ENCODE data around the gene PLEKHG2. TPM values are rescaled to one million over a fixed set of nuclear protein-coding genes. Genes with fewer than 3 reads are reported as not detected.

The PLEKHG2 gene
- total and polyA plus RNA-seq, 12 donors, result 3.6 to 44.8 (median 17.1) TPM

DNA sequence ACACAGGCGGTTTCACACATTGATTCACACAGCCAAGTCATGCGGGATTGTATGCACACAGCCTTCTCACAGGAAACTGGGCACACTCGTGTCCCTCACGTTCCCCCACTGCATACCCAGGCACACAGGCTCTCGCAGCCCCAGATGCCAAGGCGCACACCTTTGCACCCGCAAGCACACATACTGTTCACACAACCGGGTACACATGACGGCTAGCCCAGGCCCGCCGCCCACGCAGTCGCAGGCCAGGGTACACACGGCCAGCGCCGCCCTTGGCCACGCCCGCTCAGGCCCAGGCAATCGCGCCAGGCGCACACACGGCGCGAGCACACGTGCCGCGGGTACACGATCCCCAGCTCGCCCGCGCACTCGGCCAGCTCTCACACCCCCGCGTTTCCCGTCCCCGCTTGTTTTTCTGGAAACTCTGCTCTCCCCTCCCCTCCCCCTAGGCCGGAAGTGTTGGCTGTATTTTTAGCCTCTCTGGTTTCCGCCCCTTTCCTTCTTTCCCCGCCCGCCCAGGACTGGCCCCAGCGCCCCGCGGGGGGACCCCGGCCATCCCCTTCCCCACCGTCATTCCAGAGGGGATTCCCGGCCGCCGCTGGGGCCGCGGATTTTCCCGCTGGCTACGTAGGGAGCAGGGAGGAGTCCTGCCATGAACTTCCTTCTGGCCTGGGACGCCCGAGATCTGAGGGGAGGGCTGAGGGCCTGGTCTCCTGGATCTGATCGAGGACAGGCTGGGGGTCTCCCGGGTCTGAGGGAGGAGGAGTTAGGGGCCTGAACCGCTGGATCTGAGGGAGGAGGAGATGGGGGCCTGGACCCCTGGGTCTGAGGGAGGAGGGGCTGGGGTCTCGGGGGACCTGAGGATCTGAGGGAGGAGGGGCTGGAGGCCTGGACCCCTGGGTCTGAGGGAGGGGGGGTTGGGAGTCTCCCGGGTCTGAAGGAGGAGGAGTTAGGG is 9.8 kb upstream of the PLEKHG2 start:
- WGBS, 4 donors, result 1 to 3% (median 2%) methylated on average over 23 to 59 of the region's 59 CpGs
- Histone ChIP-seq H3K9me3 (replicated peaks in 1 of 3) (no peaks in the 10 kb centered on the region), H3K4me1 (replicated peaks in 1 of 2) (peaks cover 31 to 56% of the 10 kb centered on the region in 2 donors), H3K4me3 (peak overlapping the region in 2 of 4 donors; percentile 21 to 58), H3K27me3 (no peaks in the 10 kb centered on the region), H3K27ac (peak overlapping the region; percentile 96 to 100 (median 99)), H3K36me3 (replicated peaks in 1 of 2) (peaks cover 0 to 1% of the 10 kb centered on the region in 2 donors)
- intact Hi-C loops (cut with DNase I), result no loop called here
- TF ChIP-seq, protein P1, sequence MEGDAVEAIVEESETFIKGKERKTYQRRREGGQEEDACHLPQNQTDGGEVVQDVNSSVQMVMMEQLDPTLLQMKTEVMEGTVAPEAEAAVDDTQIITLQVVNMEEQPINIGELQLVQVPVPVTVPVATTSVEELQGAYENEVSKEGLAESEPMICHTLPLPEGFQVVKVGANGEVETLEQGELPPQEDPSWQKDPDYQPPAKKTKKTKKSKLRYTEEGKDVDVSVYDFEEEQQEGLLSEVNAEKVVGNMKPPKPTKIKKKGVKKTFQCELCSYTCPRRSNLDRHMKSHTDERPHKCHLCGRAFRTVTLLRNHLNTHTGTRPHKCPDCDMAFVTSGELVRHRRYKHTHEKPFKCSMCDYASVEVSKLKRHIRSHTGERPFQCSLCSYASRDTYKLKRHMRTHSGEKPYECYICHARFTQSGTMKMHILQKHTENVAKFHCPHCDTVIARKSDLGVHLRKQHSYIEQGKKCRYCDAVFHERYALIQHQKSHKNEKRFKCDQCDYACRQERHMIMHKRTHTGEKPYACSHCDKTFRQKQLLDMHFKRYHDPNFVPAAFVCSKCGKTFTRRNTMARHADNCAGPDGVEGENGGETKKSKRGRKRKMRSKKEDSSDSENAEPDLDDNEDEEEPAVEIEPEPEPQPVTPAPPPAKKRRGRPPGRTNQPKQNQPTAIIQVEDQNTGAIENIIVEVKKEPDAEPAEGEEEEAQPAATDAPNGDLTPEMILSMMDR (IDR thresholded peaks at IDR 0.05), result no peak
- TF ChIP-seq POLR2A (IDR thresholded peaks at IDR 0.05), result peak in 1 of 2 donors; percentile 55
- peak; percentile 87 to 96 (median 94) for DNase-seq

DNA sequence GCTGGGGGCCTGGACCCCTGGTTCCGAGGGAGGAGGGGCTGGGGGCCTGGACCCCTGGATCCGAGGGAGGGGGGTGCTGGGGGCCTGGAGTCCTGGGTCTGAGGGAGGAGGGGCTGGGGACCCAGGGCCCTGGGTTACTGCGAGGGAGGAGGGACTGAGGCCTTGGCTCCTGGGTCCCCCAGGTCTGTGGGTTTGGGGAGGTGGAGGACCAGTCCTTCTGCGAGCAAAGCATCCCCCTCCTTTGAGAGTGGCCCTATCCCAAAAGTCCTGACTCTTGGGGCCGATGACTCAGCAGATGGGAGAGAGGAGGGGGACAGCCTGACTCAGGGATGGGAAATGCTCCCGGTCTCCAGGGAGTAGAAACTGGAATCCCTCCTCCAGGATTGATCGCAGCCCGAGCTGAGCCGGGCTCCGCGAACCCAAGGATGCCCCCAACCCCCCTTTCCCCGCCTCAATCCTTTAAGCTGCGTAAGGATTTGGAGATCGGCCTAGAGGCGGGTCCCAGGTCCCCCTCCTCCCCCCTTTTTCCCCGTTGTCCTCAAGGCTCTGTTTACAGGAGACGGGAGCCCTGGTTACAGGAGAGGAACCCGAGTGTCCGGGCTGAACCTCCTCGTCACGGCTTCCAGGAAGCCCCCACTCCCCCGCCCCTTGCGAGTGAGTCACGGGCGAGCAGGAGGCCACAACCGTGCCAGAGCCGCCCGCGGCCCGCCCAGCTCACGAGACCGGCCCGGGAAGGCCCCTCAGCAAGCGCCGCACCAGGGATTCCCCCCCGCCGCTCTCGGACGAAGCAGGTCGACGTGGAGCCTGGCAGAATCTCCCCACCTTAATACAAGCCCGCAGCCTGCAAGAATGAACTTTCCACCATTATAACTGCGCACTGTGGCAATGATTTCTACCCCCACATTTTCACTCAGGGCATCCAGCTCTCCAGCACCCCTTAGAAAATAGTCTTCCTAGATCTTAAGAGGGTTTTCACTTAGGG is 8.8 kb upstream of the PLEKHG2 start:
- Histone ChIP-seq H3K4me1 (replicated peaks in 1 of 2) (peaks cover 31 to 48% of the 10 kb centered on the region in 2 donors), H3K27me3 (no peaks in the 10 kb centered on the region), H3K4me3 (peak overlapping the region in 2 of 4 donors; percentile 21 to 58), H3K9me3 (replicated peaks in 1 of 3) (no peaks in the 10 kb centered on the region), H3K27ac (peak overlapping the region; percentile 96 to 100 (median 99)), H3K36me3 (replicated peaks in 1 of 2) (peaks cover 0 to 11% of the 10 kb centered on the region in 2 donors)
- DNase-seq, result peak; percentile 99 to 100 (median 99)
- intact Hi-C loops (cut with DNase I), result no loop called here
- TF ChIP-seq POLR2A (IDR thresholded peaks at IDR 0.05), result peak; percentile 13 to 76
- TF ChIP-seq, protein P1 (IDR thresholded peaks at IDR 0.05), result no peak
- 2 to 17% (median 3%) methylated on average over 3 to 43 of the region's 43 CpGs for WGBS, 4 donors

DNA sequence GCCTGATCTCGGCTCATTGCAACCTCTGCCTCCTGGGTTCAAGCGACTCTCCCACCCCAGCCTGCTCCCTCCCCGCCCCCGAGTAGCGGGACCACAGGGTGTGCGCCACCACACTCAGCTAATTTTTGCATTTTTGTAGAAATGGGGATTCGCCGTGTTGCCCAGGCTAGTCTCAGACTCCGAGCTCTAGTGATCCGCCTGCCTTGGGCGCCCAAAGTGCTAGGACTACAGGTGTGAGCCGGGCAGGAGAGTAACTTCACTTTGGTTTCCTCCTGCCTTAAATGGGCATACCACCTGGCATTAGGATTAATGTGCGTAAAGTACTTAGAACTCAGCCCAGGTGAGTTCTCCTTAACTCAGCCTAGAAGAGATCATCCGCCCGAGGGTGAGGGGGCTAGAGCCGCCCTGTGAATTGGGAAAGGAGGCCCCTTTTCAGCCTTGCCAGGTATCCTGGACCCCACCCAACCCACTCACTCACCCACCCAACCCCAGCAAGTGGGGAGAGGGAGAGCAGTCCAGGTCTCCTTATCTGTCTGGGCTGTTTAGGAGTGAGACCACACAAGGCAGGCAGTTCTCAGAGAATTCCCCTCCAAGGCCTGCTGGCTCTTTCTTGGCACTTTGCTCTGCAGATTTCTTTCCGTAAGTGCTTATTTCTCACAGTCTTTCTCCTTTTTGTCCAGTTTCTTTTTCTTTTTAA is 7.1 kb upstream of the PLEKHG2 start:
- WGBS, 4 donors, result 92 to 94% (median 92%) methylated on average over 17 of the region's 17 CpGs
- TF ChIP-seq POLR2A (IDR thresholded peaks at IDR 0.05), result no peak
- TF ChIP-seq, protein P1 (IDR thresholded peaks at IDR 0.05), result no peak
- no peaks in the 10 kb centered on the region for H3K27me3 ChIP-seq
- peaks cover 35 to 59% of the 10 kb centered on the region in 2 donors for H3K4me1 ChIP-seq (replicated peaks in 1 of 2)
- H3K9me3 ChIP-seq (replicated peaks in 1 of 3), result no peaks in the 10 kb centered on the region
- no peak for DNase-seq
- peak overlapping the region; percentile 89 to 97 (median 96) for H3K27ac ChIP-seq
- no peak overlapping the region for H3K4me3 ChIP-seq
- intact Hi-C loops (cut with DNase I), result no loop called here
- peaks cover 0 to 16% of the 10 kb centered on the region in 2 donors for H3K36me3 ChIP-seq (replicated peaks in 1 of 2)
